ENCODE measurements around the gene GATAD2A. TPM values are rescaled to one million over a fixed set of nuclear protein-coding genes. Genes with fewer than 3 reads are reported as not detected.
A peak's percentile ranks its signal among the peaks of the same experiment; 100 is the strongest.

The GATAD2A gene
- total and polyA plus RNA-seq, 8 donors = 9.3 to 119 (median 20.2) TPM

DNA sequence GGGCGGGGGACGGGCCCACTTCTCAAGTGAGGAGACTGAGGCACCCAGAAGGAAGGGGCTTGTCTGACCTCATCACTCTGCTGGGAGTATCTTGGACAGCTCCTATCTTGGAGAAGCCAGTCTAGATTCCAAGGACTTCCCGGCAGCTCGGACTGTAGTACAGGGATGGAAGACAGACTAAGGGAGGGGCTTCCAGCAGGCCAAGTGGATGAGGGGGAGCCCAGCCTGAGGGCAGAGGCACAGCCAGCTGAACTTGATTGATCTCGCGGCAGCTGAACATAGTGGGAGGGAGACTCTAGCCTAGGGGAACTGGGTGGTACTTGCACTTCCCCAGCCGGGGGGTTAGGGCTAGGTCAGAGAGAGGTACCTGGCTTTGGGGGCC lies 133.3 kb downstream of the GATAD2A start:
- WGBS, 5 donors = 18 to 37% (median 30%) methylated on average over 7 of the region's 7 CpGs
- peak in 1 of 2 donors; percentile 61 for DNase-seq
- Histone ChIP-seq H3K4me3 (peak overlapping the region in 2 of 4 donors; percentile 34), H3K4me1 (peaks cover 24 to 47% (median 42%) of the 10 kb centered on the region in 4 donors), H3K36me3 (peaks cover 0 to 6% (median 2%) of the 10 kb centered on the region in 4 donors), H3K27me3 (peaks cover 16 to 81% (median 54%) of the 10 kb centered on the region in 3 donors), H3K9me3 (peaks cover 0 to 9% (median 0%) of the 10 kb centered on the region in 4 donors), H3K27ac (no peak overlapping the region)
- TF ChIP-seq POLR2A (IDR thresholded peaks at IDR 0.05) (no peak), POLR2AphosphoS5 (IDR thresholded peaks at IDR 0.05) (no peak), EP300 (IDR thresholded peaks at IDR 0.05) (no peak)
- TF ChIP-seq, protein P1, sequence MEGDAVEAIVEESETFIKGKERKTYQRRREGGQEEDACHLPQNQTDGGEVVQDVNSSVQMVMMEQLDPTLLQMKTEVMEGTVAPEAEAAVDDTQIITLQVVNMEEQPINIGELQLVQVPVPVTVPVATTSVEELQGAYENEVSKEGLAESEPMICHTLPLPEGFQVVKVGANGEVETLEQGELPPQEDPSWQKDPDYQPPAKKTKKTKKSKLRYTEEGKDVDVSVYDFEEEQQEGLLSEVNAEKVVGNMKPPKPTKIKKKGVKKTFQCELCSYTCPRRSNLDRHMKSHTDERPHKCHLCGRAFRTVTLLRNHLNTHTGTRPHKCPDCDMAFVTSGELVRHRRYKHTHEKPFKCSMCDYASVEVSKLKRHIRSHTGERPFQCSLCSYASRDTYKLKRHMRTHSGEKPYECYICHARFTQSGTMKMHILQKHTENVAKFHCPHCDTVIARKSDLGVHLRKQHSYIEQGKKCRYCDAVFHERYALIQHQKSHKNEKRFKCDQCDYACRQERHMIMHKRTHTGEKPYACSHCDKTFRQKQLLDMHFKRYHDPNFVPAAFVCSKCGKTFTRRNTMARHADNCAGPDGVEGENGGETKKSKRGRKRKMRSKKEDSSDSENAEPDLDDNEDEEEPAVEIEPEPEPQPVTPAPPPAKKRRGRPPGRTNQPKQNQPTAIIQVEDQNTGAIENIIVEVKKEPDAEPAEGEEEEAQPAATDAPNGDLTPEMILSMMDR (IDR thresholded peaks at IDR 0.05) = no peak
- intact Hi-C loops (cut with DNase I; ENCODE audit: low total_unique reads) = loop anchor here (5.0 to 10.0 kb wide), 2 partner anchors 104 to 416 kb away; partner anchors contain the start of gene GMIP

DNA sequence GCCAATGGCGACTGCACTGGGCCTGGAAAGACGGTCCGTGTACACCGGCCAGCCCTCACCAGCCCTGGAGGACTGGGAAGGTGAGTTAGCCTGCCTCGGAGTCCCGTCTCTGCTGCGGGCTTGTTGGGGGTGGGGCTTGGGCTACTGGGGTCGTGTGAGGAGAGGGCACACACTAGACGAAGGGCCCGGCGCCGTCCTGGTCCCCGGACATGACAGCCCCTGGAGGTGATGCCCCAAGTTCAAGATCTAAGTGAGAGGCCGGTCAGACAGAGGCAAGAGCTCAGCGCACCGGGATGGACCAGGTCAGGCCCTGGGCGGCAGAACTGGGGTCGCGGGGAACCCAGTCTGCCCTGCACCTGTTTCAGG lies 134.2 kb downstream of the GATAD2A start:
- Histone ChIP-seq H3K9me3 (peaks cover 0 to 9% (median 0%) of the 10 kb centered on the region in 4 donors), H3K27ac (no peak overlapping the region), H3K36me3 (peaks cover 0 to 6% (median 2%) of the 10 kb centered on the region in 4 donors), H3K4me1 (peaks cover 24 to 47% (median 42%) of the 10 kb centered on the region in 4 donors), H3K4me3 (no peak overlapping the region), H3K27me3 (peaks cover 16 to 90% (median 54%) of the 10 kb centered on the region in 3 donors)
- no peak for TF ChIP-seq POLR2AphosphoS5 (IDR thresholded peaks at IDR 0.05)
- no peak for TF ChIP-seq EP300 (IDR thresholded peaks at IDR 0.05)
- TF ChIP-seq POLR2A (IDR thresholded peaks at IDR 0.05) = no peak
- TF ChIP-seq, protein P1 (IDR thresholded peaks at IDR 0.05) = no peak
- intact Hi-C loops (cut with DNase I; ENCODE audit: low total_unique reads) = loop anchor here (5.0 to 10.0 kb wide), 2 partner anchors 103 to 415 kb away; partner anchors contain the start of gene GMIP
- no peak for DNase-seq
- 32 to 39% (median 36%) methylated on average over 8 to 19 of the region's 19 CpGs for WGBS, 5 donors

DNA sequence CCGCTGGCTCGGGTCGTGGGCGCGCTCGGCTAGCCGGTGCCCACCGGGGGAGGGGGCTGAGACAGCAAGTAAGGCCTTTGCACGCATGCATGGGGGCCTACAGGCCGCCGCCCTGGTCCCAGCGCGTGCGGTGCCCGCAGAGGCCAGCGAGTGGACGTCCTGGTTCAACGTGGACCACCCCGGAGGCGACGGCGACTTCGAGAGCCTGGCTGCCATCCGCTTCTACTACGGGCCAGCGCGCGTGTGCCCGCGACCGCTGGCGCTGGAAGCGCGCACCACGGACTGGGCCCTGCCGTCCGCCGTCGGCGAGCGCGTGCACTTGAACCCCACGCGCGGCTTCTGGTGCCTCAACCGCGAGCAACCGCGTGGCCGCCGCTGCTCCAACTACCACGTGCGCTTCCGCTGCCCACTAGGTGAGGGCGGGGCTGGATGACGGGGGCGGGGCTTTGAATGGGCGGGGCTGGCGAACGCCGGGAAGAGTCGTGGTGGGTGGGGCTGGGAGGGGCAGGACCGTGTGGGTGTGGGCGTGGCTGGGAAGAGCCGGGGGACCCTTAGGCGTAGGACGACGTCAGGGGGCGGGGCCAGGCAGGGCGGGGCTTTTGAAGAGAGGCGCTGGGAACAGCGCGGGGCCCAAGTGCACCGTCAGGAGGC lies 134.7 kb downstream of the GATAD2A start:
- H3K4me3 ChIP-seq = peak overlapping the region; percentile 23 to 42 (median 25)
- peaks cover 24 to 47% (median 42%) of the 10 kb centered on the region in 4 donors for H3K4me1 ChIP-seq
- H3K36me3 ChIP-seq = peaks cover 0 to 6% (median 2%) of the 10 kb centered on the region in 4 donors
- peaks cover 0 to 9% (median 0%) of the 10 kb centered on the region in 4 donors for H3K9me3 ChIP-seq
- H3K27ac ChIP-seq = no peak overlapping the region
- H3K27me3 ChIP-seq = peaks cover 16 to 95% (median 54%) of the 10 kb centered on the region in 3 donors
- intact Hi-C loops (cut with DNase I; ENCODE audit: low total_unique reads) = no loop called here
- 16 to 32% (median 19%) methylated on average over 52 to 74 of the region's 74 CpGs for WGBS, 5 donors
- DNase-seq = peak; percentile 69 to 92
- TF ChIP-seq, protein P1 (IDR thresholded peaks at IDR 0.05) = no peak

DNA sequence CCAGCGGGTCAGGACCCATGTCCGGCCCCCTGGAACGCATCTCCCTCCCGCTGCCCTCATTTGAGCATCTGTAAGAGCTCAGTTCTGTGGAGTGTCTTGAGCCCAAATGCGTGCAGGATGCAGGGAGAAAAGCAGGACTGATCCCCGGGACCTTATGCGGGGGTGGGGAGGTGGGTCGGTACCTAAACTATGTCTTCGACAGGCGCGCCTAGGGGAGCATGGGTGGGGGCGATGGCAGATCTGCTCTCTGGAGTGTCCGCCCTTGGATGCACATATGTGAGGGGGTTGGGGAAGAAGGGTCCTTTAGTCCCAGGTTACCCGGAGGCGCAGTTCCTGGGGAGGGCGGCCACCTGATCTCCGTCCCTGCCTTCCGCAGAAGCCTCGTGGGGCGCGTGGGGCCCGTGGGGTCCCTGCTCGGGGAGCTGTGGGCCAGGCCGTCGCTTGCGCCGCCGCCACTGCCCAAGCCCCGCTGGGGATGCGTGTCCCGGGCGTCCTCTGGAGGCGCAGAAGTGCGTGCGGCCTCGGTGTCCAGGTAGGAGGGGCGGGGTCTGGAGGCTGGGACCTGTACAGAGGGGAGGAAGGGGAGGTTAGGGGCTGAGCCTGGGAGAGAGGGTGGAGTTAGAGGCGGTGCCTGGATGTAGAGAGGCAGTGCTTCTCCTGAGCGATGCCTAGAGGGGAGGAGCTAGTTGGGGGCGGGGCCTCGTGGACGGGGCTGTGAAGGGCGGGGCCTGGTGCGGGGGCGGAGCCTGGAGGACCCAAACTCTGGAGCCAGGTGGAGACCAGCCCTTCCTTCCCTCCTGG lies 135.4 kb downstream of the GATAD2A start:
- H3K4me1 ChIP-seq = peaks cover 24 to 47% (median 42%) of the 10 kb centered on the region in 4 donors
- 2 to 6% (median 4%) methylated on average over 26 to 45 of the region's 45 CpGs for WGBS, 5 donors
- peak; percentile 68 to 80 for DNase-seq
- no peak for TF ChIP-seq POLR2A (IDR thresholded peaks at IDR 0.05)
- no peak for TF ChIP-seq EP300 (IDR thresholded peaks at IDR 0.05)
- no peak for TF ChIP-seq POLR2AphosphoS5 (IDR thresholded peaks at IDR 0.05)
- TF ChIP-seq, protein P1 (IDR thresholded peaks at IDR 0.05) = no peak
- peak overlapping the region; percentile 23 to 42 (median 25) for H3K4me3 ChIP-seq
- H3K27me3 ChIP-seq = peaks cover 16 to 98% (median 54%) of the 10 kb centered on the region in 3 donors
- no peak overlapping the region for H3K27ac ChIP-seq
- peaks cover 0 to 9% (median 0%) of the 10 kb centered on the region in 4 donors for H3K9me3 ChIP-seq
- H3K36me3 ChIP-seq = no peaks in the 10 kb centered on the region
- intact Hi-C loops (cut with DNase I; ENCODE audit: low total_unique reads) = no loop called here

All from stomach (tissue), 9 donors.